Caco-2 (cell line): Measurements from ENCODE around the gene PRKAR1B. TPM values are rescaled to one million over a fixed set of nuclear protein-coding genes. Genes with fewer than 3 reads are reported as not detected.

Source experiments
- BruUV-seq: library from RNA; stranded (reverse); fragments of 400-500 nt; replicated peaks from 2 replicates; lab custom pipeline; 2021; lab: Mats Ljungman, UMichigan
- CTCF ChIA-PET: fragments of 300-600 bp; sonication (Branson Sonifier 250); formaldehyde crosslinking; loops from one replicate; lab custom pipeline; 2022; ENCODE audit warnings: antibody characterized with exemption; lab: Charles Lee
- POLR2A ChIA-PET: fragments of 300-600 bp; sonication (Branson Sonifier 250); formaldehyde crosslinking; loops from one replicate; lab custom pipeline; 2022; ENCODE audit warnings: antibody characterized with exemption; lab: Charles Lee
- DNase-seq, 2 experiments: peaks; one replicate each; pipeline versions ENCODE4 v3.0.0 to v3.0.0-alpha.2; 2020 to 2022
- H3K27me3 ChIP-seq: replicated peaks from 2 replicates; pipeline ENCODE4 v1.6.0; 2011; ENCODE audit warnings: low read length; ENCODE audit not compliant: control insufficient read depth, insufficient read depth
- H3K36me3 ChIP-seq: 2 replicates; pipeline ENCODE4 v1.5.1; 2011; ENCODE audit warnings: low read length; ENCODE audit not compliant: control insufficient read depth, insufficient read depth
- H3K4me1 ChIP-seq: fragments of 250-450 bp; sonication (Bioruptor Pico); 2 replicates; pipeline ENCODE4 v1.5.1; 2020; ENCODE audit warnings: mild to moderate bottlenecking
- H3K4me3 ChIP-seq: 2 replicates; pipeline ENCODE4 v1.5.1; 2011; ENCODE audit warnings: low read depth, mild to moderate bottlenecking, control low read depth, low read length
- H3K9me3 ChIP-seq: fragments of 250-450 bp; sonication (Bioruptor Pico); 2 replicates; pipeline ENCODE4 v1.5.1; 2020; ENCODE audit warnings: mild to moderate bottlenecking, moderate library complexity
- H3K27ac Mint-ChIP-seq: one replicate; pipeline ENCODE4 v1.8.0; 2022; ENCODE audit warnings: mixed read lengths; ENCODE audit not compliant: unreplicated experiment
- H3K27me3 Mint-ChIP-seq: one replicate; pipeline ENCODE4 v1.8.0; 2022; ENCODE audit warnings: mixed read lengths; ENCODE audit not compliant: insufficient read depth, unreplicated experiment
- H3K36me3 Mint-ChIP-seq: one replicate; pipeline ENCODE4 v1.8.0; 2022; ENCODE audit warnings: mild to moderate bottlenecking, mixed read lengths; ENCODE audit not compliant: insufficient read depth, unreplicated experiment
- H3K4me1 Mint-ChIP-seq: one replicate; pipeline ENCODE4 v1.8.0; 2022; ENCODE audit warnings: low read depth, mixed read lengths; ENCODE audit not compliant: unreplicated experiment
- H3K4me3 Mint-ChIP-seq: one replicate; pipeline ENCODE4 v1.8.0; 2022; ENCODE audit warnings: mild to moderate bottlenecking, moderate library complexity, mixed read lengths; ENCODE audit not compliant: unreplicated experiment
- H3K9me3 Mint-ChIP-seq: one replicate; pipeline ENCODE4 v1.8.0; 2022; ENCODE audit warnings: mixed read lengths; ENCODE audit not compliant: unreplicated experiment
- intact Hi-C: fragments of 100-400 bp; cut with micrococcal nuclease; formaldehyde crosslinking; loops from one replicate; pipeline ENCODE4 v1.10.0; 2022; ENCODE audit not compliant: unreplicated experiment
- total RNA-seq: library from RNA; stranded (reverse); gene quantifications from 2 replicates; pipeline ENCODE4 v1.2.3, GENCODE V29; 2022
- TF ChIP-seq, protein P1 (sequence below), 2 experiments: fragments of 200-600 bp in 1 of 2; IDR thresholded peaks; 1 replicate in 1 of 2; 2 replicates in 1 of 2; pipeline versions ENCODE4 v1.5.1 to v1.8.0; 2011 to 2022; ENCODE audit warnings: antibody characterized with exemption in 1 of 2, control low read depth in 1 of 2, inconsistent platforms in 1 of 2, low read depth in 1 of 2, low read length in 1 of 2, mild to moderate bottlenecking in 1 of 2, moderate library complexity in 1 of 2; ENCODE audit not compliant: insufficient read depth in 1 of 2, severe bottlenecking in 1 of 2, unreplicated experiment in 1 of 2

PRKAR1B gene
- total RNA-seq, 1 experiment from 2014 or later: 56.6 TPM

DNA sequence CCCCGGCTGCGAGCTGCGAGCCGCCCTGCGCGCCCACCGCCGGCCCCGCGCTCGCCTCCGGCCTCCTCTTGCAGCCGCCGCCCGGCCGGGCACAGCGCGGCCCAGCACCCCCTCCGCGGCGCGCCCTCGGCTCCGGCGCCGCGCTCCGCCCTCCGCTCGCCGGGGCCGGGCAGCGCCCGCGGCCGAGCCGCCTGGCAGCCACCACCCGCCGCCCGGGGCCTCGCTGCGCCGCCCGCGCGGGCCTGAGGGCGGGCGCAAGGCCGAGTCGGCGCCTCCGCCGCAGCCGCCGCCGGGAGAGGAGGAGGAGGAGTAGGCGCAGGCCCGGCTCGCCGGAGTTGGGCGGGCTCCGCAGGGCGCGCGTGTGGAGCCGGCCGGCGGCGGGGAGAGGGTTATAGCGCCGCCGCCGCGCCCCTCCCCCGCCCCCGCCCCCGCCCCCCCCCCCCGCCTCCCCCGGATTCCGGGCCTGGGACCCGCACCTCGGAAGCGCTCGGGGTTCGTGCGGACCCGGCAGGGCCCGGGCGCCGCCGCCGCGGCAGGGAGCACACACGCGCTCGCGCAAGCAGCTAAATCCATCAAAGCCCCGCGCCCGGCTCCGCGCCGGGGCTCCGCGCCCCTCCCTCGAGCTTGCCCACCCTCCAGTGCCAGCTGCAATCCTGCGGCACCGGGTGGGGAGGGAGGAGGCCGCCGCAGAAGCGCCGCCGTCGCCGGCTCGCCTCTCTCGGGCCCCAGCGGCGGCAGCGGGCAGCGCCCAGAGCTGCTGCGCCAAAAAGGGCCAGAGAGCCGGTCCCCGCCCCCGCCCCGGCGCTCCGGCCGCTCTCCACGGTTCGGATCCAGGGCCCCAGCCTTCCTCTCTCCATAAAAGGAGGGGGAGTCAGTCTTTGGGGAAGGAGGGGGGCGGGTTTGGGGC, 207.3 kb downstream of the PRKAR1B start, which contains the start of gene PDGFA:
Gene PDGFA (minus strand): TSS at position 363 of the 907 bp plus-strand sequence. CDS start 845 bp downstream, outside the sequence.
- DNase-seq: peak in 1 of 2 experiments; percentile 83
- H3K27me3 Mint-ChIP-seq: no peaks in the 10 kb centered on the region
- Histone ChIP-seq H3K27me3 (peaks cover 1% of the 10 kb centered on the region; the same call in 1 of the 2 replicates), H3K36me3 (no peaks in the 10 kb centered on the region), H3K4me3 (peak within 1 kb of the TSS; percentile 98), H3K9me3 (no peaks in the 10 kb centered on the region), H3K4me1 (peaks cover 37% of the 10 kb centered on the region)
- H3K9me3 Mint-ChIP-seq: no peaks in the 10 kb centered on the region
- POLR2A ChIA-PET: interaction anchor here (0.5 to 1.6 kb wide), 6 partner anchors 16 to 189 kb away, joined by 3 to 9 read pairs (median 4); no protein-coding TSS in a partner anchor
- H3K4me3 Mint-ChIP-seq: peak within 1 kb of the TSS; percentile 89
- BruUV-seq: no TSS peak
- H3K4me1 Mint-ChIP-seq: peaks cover 6% of the 10 kb centered on the region
- H3K36me3 Mint-ChIP-seq: peaks cover 17% of the 10 kb centered on the region
- CTCF ChIA-PET: interaction anchor here (0.9 to 1.5 kb wide), 4 partner anchors 16 to 186 kb away, joined by 3 to 4 read pairs (median 4); no protein-coding TSS in a partner anchor
- peak within 1 kb of the TSS; percentile 89 for H3K27ac Mint-ChIP-seq
- TF ChIP-seq, protein P1, sequence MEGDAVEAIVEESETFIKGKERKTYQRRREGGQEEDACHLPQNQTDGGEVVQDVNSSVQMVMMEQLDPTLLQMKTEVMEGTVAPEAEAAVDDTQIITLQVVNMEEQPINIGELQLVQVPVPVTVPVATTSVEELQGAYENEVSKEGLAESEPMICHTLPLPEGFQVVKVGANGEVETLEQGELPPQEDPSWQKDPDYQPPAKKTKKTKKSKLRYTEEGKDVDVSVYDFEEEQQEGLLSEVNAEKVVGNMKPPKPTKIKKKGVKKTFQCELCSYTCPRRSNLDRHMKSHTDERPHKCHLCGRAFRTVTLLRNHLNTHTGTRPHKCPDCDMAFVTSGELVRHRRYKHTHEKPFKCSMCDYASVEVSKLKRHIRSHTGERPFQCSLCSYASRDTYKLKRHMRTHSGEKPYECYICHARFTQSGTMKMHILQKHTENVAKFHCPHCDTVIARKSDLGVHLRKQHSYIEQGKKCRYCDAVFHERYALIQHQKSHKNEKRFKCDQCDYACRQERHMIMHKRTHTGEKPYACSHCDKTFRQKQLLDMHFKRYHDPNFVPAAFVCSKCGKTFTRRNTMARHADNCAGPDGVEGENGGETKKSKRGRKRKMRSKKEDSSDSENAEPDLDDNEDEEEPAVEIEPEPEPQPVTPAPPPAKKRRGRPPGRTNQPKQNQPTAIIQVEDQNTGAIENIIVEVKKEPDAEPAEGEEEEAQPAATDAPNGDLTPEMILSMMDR (IDR thresholded peaks at IDR 0.05; ENCODE audit: insufficient read depth in 1 of 2, low read depth in 1 of 2, low read length in 1 of 2, severe bottlenecking in 1 of 2, unreplicated experiment in 1 of 2): peak; percentile 7 to 31
- intact Hi-C loops: loop anchor here (2.0 to 5.0 kb wide), 4 partner anchors 19 to 187 kb away; no protein-coding TSS in a partner anchor

DNA sequence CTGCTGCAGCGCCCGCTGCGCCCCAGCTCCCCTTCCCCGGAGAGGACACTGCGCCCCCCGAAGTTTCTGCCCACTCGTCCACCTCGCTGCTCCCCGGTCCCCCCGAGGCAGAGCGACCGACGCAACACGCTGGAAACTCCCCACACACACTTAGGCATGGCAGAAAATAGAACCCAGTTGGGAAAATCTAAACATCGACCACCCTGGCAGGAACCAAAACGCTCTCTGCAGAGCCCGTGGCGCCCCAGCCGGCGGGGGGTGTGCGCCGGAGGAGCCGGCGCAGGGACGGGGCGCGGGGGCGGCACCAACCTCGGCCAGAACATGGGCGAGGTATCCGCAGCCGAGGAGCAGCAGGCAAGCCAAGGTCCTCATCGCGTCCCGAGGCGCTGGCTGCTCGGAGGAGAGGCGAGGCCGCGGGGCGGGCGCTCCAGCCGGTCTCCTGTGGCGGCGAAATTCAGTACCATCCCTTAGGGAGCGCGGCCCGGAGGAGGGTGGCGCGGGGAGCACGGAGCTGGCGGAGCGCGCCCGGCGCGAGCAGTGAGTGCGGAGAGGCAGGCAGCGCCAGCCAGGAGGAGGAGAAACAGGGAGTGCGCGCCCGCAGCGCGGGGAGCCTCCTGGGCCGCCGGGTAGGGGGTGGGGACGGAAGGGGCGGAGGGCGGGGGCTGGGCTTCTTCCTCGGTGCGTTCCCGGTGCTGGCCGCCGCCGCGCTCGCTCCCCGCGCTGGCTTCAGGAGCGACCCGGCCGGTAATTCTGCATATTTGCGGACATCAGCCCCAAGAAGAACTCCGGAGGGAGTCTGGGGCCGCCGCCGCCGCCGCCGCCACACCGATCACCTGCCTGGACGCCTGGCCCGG, 208.2 kb downstream of the PRKAR1B start:
- peaks cover 1% of the 10 kb centered on the region; the same call in 1 of the 2 replicates for H3K27me3 ChIP-seq
- TF ChIP-seq, protein P1 (IDR thresholded peaks at IDR 0.05; ENCODE audit: insufficient read depth in 1 of 2, low read depth in 1 of 2, low read length in 1 of 2, severe bottlenecking in 1 of 2, unreplicated experiment in 1 of 2): no peak
- H3K27ac Mint-ChIP-seq: peak overlapping the region; percentile 89
- peak overlapping the region; percentile 89 for H3K4me3 Mint-ChIP-seq
- H3K4me3 ChIP-seq: peak overlapping the region; percentile 98
- intact Hi-C loops: loop anchor here (2.0 to 5.0 kb wide), 3 partner anchors 82 to 186 kb away; no protein-coding TSS in a partner anchor
- no peaks in the 10 kb centered on the region for H3K36me3 ChIP-seq
- H3K27me3 Mint-ChIP-seq: no peaks in the 10 kb centered on the region
- peaks cover 6% of the 10 kb centered on the region for H3K4me1 Mint-ChIP-seq
- peaks cover 37% of the 10 kb centered on the region for H3K4me1 ChIP-seq
- H3K9me3 Mint-ChIP-seq: no peaks in the 10 kb centered on the region
- H3K9me3 ChIP-seq: no peaks in the 10 kb centered on the region
- CTCF ChIA-PET: interaction anchor here (0.9 to 1.5 kb wide), 6 partner anchors 15 to 186 kb away, joined by 3 to 6 read pairs (median 4); no protein-coding TSS in a partner anchor
- TSS peak; percentile 26 for BruUV-seq
- peaks cover 25% of the 10 kb centered on the region for H3K36me3 Mint-ChIP-seq
- peak; percentile 88 for DNase-seq
- POLR2A ChIA-PET: interaction anchor here (0.9 to 1.6 kb wide), 2 partner anchors 15 to 331 kb away, joined by 3 to 9 read pairs; no protein-coding TSS in a partner anchor
